ENCODE results near the gene CAMLG. TPM values are rescaled to one million over a fixed set of nuclear protein-coding genes. Genes with fewer than 3 reads are reported as not detected.

The CAMLG gene
- total RNA-seq, 1 experiment from 2014 or later: 19.5 TPM

GRCh38 chr5:134724872-134725271 is 13.5 kb upstream of the CAMLG start:
- Histone ChIP-seq H3K79me2 (ENCODE audit: low read length) (no peaks in the 10 kb centered on the region), H3K36me3 (ENCODE audit: low read depth, low read length) (no peaks in the 10 kb centered on the region), H3K4me2 (ENCODE audit: low read length) (no peak overlapping the region), H3K9ac (ENCODE audit: low read length) (no peak overlapping the region), H3K27ac (ENCODE audit: low read length) (no peak overlapping the region), H3K4me1 (ENCODE audit: insufficient read depth, low read length) (no peaks in the 10 kb centered on the region), H2AFZ (ENCODE audit: low read length) (no peak overlapping the region), H3K27me3 (ENCODE audit: low read length) (no peaks in the 10 kb centered on the region), H3K4me3 (ENCODE audit: low read length) (no peak overlapping the region), H3K9me2 (replicated peaks; ENCODE audit: low read length) (no peaks in the 10 kb centered on the region), H3K9me3 (ENCODE audit: low read length) (no peaks in the 10 kb centered on the region), H3F3A (ENCODE audit: low read length, unreplicated experiment) (no peaks in the 10 kb centered on the region), H4K20me1 (ENCODE audit: low read length) (no peaks in the 10 kb centered on the region)
- intact Hi-C loops (cut with micrococcal nuclease): no loop called here
- DNase-seq (no peak), ATAC-seq (no peak)
- CTCF ChIA-PET: no interaction called here
- TF ChIP-seq EZH2phosphoT487 (IDR thresholded peaks at IDR 0.05; ENCODE audit: borderline replicate concordance, low read length): no peak
- no peak for TF ChIP-seq CTCF (conservative IDR thresholded peaks at IDR 0.05; ENCODE audit: low read depth, low read length)
- no peak for TF ChIP-seq EZH2 (IDR thresholded peaks at IDR 0.05; ENCODE audit: low read length, unreplicated experiment)
- POLR2A ChIA-PET (ENCODE audit: unreplicated experiment): no interaction called here
- BruUV-seq (replicated peaks): TSS peak; percentile 21

DNA sequence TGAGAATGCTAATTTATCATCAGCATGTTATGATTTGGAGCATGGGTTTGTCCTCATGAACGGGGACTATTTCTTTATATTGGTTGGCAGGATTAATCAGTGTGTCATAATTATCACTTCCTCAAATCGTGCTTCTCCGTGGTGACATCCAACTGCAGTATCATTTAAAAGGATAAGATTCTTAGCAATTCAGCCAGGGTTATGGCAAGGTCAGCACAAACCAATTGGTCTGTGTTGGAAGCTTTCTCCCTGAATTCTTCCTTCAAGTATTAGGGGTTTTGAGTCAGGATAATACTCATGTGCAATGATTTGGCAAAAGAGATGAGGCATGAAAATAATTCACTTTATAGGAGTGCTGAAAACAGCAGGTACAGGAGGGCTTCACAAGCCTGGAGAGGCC is 5.5 kb upstream of the CAMLG start:
- Histone ChIP-seq H3K9ac (ENCODE audit: low read length) (no peak overlapping the region), H2AFZ (ENCODE audit: low read length) (no peak overlapping the region), H3K4me3 (ENCODE audit: low read length) (no peak overlapping the region), H3K27ac (ENCODE audit: low read length) (no peak overlapping the region), H3K4me1 (ENCODE audit: insufficient read depth, low read length) (no peaks in the 10 kb centered on the region), H3K36me3 (ENCODE audit: low read depth, low read length) (no peaks in the 10 kb centered on the region), H3K79me2 (ENCODE audit: low read length) (no peaks in the 10 kb centered on the region), H4K20me1 (ENCODE audit: low read length) (no peaks in the 10 kb centered on the region), H3K4me2 (ENCODE audit: low read length) (no peak overlapping the region), H3K9me3 (ENCODE audit: low read length) (no peaks in the 10 kb centered on the region), H3K27me3 (ENCODE audit: low read length) (no peaks in the 10 kb centered on the region), H3F3A (ENCODE audit: low read length, unreplicated experiment) (no peaks in the 10 kb centered on the region), H3K9me2 (replicated peaks; ENCODE audit: low read length) (no peaks in the 10 kb centered on the region)
- CTCF ChIA-PET: no interaction called here
- BruUV-seq (replicated peaks): no TSS peak
- no peak for DNase-seq
- intact Hi-C loops (cut with micrococcal nuclease): no loop called here
- ATAC-seq: no peak
- TF ChIP-seq EZH2 (IDR thresholded peaks at IDR 0.05; ENCODE audit: low read length, unreplicated experiment) (no peak), CTCF (conservative IDR thresholded peaks at IDR 0.05; ENCODE audit: low read depth, low read length) (no peak), EZH2phosphoT487 (IDR thresholded peaks at IDR 0.05; ENCODE audit: borderline replicate concordance, low read length) (no peak)
- POLR2A ChIA-PET (ENCODE audit: unreplicated experiment): no interaction called here

- DNase-seq (no peak), ATAC-seq (no peak)
- H3K36me3 ChIP-seq (ENCODE audit: low read depth, low read length): no peaks in the 10 kb centered on the region
- no peaks in the 10 kb centered on the region for H4K20me1 ChIP-seq (ENCODE audit: low read length)
- H2AFZ ChIP-seq (ENCODE audit: low read length): no peak overlapping the region
- H3K79me2 ChIP-seq (ENCODE audit: low read length): peaks cover 19% of the 10 kb centered on the region
- no peak overlapping the region for H3K4me2 ChIP-seq (ENCODE audit: low read length)
- no peak overlapping the region for H3K4me3 ChIP-seq (ENCODE audit: low read length)
- TF ChIP-seq EZH2phosphoT487 (IDR thresholded peaks at IDR 0.05; ENCODE audit: borderline replicate concordance, low read length) (no peak), CTCF (conservative IDR thresholded peaks at IDR 0.05; ENCODE audit: low read depth, low read length) (no peak), EZH2 (IDR thresholded peaks at IDR 0.05; ENCODE audit: low read length, unreplicated experiment) (no peak)
- intact Hi-C loops (cut with micrococcal nuclease): no loop called here
- POLR2A ChIA-PET (ENCODE audit: unreplicated experiment): no interaction called here
- H3K27me3 ChIP-seq (ENCODE audit: low read length): no peaks in the 10 kb centered on the region
- CTCF ChIA-PET: interaction anchor here (0.7 kb wide), 1 partner anchor 385 kb away, joined by 4 read pairs; no protein-coding TSS in a partner anchor
- no peak overlapping the region for H3K9ac ChIP-seq (ENCODE audit: low read length)
- BruUV-seq (replicated peaks): no TSS peak
- H3K27ac ChIP-seq (ENCODE audit: low read length): no peak overlapping the region
- H3K9me3 ChIP-seq (ENCODE audit: low read length): no peaks in the 10 kb centered on the region
- no peaks in the 10 kb centered on the region for H3F3A ChIP-seq (ENCODE audit: low read length, unreplicated experiment)
- H3K4me1 ChIP-seq (ENCODE audit: insufficient read depth, low read length): peaks cover 8% of the 10 kb centered on the region
- H3K9me2 ChIP-seq (replicated peaks; ENCODE audit: low read length): no peaks in the 10 kb centered on the region
Observed at GRCh38 chr5:134735243-134735642, 3.1 kb upstream of the CAMLG start.

Measured in PC-3 (cell line).